ENCODE data around the gene ADAMTS13. TPM values are rescaled to one million over a fixed set of nuclear protein-coding genes. Genes with fewer than 3 reads are reported as not detected.

Gene ADAMTS13
- total RNA-seq, 1 donor from 2014 or later: 17.8 TPM

- no peak for DNase-seq (ENCODE audit: low spot score, unreplicated experiment)
- no peak overlapping the region for H3K27ac Mint-ChIP-seq
- H3K4me1 Mint-ChIP-seq (ENCODE audit: low read depth): no peaks in the 10 kb centered on the region
- no peak for TF ChIP-seq CTCF (IDR thresholded peaks at IDR 0.05; ENCODE audit: unreplicated experiment)
- no peak overlapping the region for H3K4me3 Mint-ChIP-seq (ENCODE audit: low read depth)
- H3K27me3 Mint-ChIP-seq: no peaks in the 10 kb centered on the region
- no peaks in the 10 kb centered on the region for H3K36me3 Mint-ChIP-seq (ENCODE audit: insufficient read depth)
- no peaks in the 10 kb centered on the region for H3K9me3 Mint-ChIP-seq (ENCODE audit: low read depth)
These were observed 46.7 kb downstream of the ADAMTS13 start for GRCh38 chr9:133468777-133469421.

- DNase-seq (ENCODE audit: low spot score, unreplicated experiment): no peak
- H3K27me3 Mint-ChIP-seq: no peaks in the 10 kb centered on the region
- H3K36me3 Mint-ChIP-seq (ENCODE audit: insufficient read depth): no peaks in the 10 kb centered on the region
- H3K9me3 Mint-ChIP-seq (ENCODE audit: low read depth): no peaks in the 10 kb centered on the region
- H3K4me3 Mint-ChIP-seq (ENCODE audit: low read depth): no peak overlapping the region
- no peaks in the 10 kb centered on the region for H3K4me1 Mint-ChIP-seq (ENCODE audit: low read depth)
- TF ChIP-seq CTCF (IDR thresholded peaks at IDR 0.05; ENCODE audit: unreplicated experiment): no peak
- H3K27ac Mint-ChIP-seq: no peak overlapping the region
These were observed 48.3 kb downstream of the ADAMTS13 start for GRCh38 chr9:133470427-133470924.

- no peak overlapping the region for H3K4me3 Mint-ChIP-seq (ENCODE audit: low read depth)
- H3K27me3 Mint-ChIP-seq: no peaks in the 10 kb centered on the region
- no peaks in the 10 kb centered on the region for H3K36me3 Mint-ChIP-seq (ENCODE audit: insufficient read depth)
- DNase-seq (ENCODE audit: low spot score, unreplicated experiment): no peak
- TF ChIP-seq CTCF (IDR thresholded peaks at IDR 0.05; ENCODE audit: unreplicated experiment): no peak
- no peak overlapping the region for H3K27ac Mint-ChIP-seq
- H3K9me3 Mint-ChIP-seq (ENCODE audit: low read depth): no peaks in the 10 kb centered on the region
- H3K4me1 Mint-ChIP-seq (ENCODE audit: low read depth): no peaks in the 10 kb centered on the region
These were observed 48.8 kb downstream of the ADAMTS13 start for GRCh38 chr9:133470988-133471387.

DNA sequence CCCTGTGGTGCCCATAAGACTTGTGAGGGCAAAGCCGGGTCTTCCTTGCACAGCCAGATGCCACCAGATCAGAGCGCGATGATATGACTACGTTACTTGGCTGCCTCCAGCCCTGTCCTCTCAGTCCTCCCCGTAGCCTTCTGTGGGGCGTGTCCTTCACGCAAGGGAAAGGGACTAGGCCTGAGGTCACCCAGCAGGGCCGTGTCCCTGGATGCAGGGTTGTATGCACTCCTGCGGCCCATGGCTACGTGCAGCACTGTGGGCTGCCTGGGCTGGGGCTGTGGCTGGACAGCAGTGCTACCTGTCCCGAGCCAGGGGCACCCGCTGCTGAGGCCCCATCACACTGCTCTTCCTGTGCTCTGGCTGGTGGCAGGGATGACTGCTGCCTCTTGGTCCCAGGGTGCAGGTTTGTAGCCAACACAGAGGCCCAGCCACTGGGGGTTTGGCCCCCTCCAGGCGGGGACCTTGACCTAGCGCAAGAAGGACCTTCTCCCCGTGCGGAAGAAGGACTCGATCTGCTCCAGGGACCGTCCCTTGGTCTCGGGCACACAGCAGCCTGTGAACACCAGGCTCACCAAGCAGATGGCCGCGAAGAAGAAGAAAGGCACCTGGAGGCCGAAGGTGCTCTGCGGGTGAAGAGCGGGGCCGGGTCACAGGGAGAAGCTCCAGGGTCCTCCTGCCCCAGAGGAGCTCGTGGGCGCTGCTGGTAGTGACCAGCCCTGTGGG lies 49.5 kb downstream of the ADAMTS13 start:
- Mint-ChIP-seq H3K4me3 (ENCODE audit: low read depth) (no peak overlapping the region), H3K27ac (no peak overlapping the region), H3K36me3 (ENCODE audit: insufficient read depth) (no peaks in the 10 kb centered on the region), H3K4me1 (ENCODE audit: low read depth) (no peaks in the 10 kb centered on the region), H3K9me3 (ENCODE audit: low read depth) (no peaks in the 10 kb centered on the region), H3K27me3 (no peaks in the 10 kb centered on the region)
- no peak for DNase-seq (ENCODE audit: low spot score, unreplicated experiment)
- no peak for TF ChIP-seq CTCF (IDR thresholded peaks at IDR 0.05; ENCODE audit: unreplicated experiment)

- TF ChIP-seq CTCF (IDR thresholded peaks at IDR 0.05; ENCODE audit: unreplicated experiment): no peak
- Mint-ChIP-seq H3K27me3 (no peaks in the 10 kb centered on the region), H3K36me3 (ENCODE audit: insufficient read depth) (no peaks in the 10 kb centered on the region), H3K27ac (no peak overlapping the region), H3K4me3 (ENCODE audit: low read depth) (no peak overlapping the region), H3K4me1 (ENCODE audit: low read depth) (no peaks in the 10 kb centered on the region), H3K9me3 (ENCODE audit: low read depth) (no peaks in the 10 kb centered on the region)
- DNase-seq (ENCODE audit: low spot score, unreplicated experiment): no peak
These were observed 50.1 kb downstream of the ADAMTS13 start for GRCh38 chr9:133472277-133472645.

All from progenitor cell of endocrine pancreas (in vitro differentiated cells).